Esophagus mucosa (tissue), 1 donor: Measurements from ENCODE around the gene B3GNT7. TPM values are rescaled to one million over a fixed set of nuclear protein-coding genes. Genes with fewer than 3 reads are reported as not detected.
A peak's percentile ranks its signal among the peaks of the same experiment; 100 is the strongest.
"Not testable (repeated sequence)": the region's sequence is repeated elsewhere in the genome, so short reads cannot be mapped to it uniquely, and the experiment has no call there.

Experiments used
- ATAC-seq: fragments of 200-7000 bp; cut with Tn5 transposase; one replicate; pipeline ENCODE4 v1.9.1; 2020
- total RNA-seq: library from RNA; stranded (reverse); gene quantifications from one replicate; pipeline ENCODE4 v1.2.4, GENCODE V29; 2023
- donor health status: DM: yes; HTN: yes; CAD: no.

The B3GNT7 gene
- 5.5 TPM for total RNA-seq

GRCh38 chr2:231395188-231396057 lies at the start of gene B3GNT7:
Gene B3GNT7 (plus strand): TSS chr2:231395710. CDS start chr2:231395804, 94 bp downstream.
- peak; percentile 5 for ATAC-seq

GRCh38 chr2:231347081-231347480 lies 48.4 kb upstream of the B3GNT7 start:
- ATAC-seq = no peak

GRCh38 chr2:231347638-231348037 lies 47.9 kb upstream of the B3GNT7 start:
- no peak for ATAC-seq

- peak; percentile 57 for ATAC-seq
These were observed 47.3 kb upstream of the B3GNT7 start for GRCh38 chr2:231348173-231348572.

GRCh38 chr2:231348704-231349373 lies 46.7 kb upstream of the B3GNT7 start:
- ATAC-seq = no peak

- ATAC-seq = not testable (repeated sequence)
These were observed 46.2 kb upstream of the B3GNT7 start for GRCh38 chr2:231349374-231349735.

GRCh38 chr2:231351648-231352047 lies 43.9 kb upstream of the B3GNT7 start:
- ATAC-seq = no peak

- no peak for ATAC-seq
These were observed 42.0 kb upstream of the B3GNT7 start for GRCh38 chr2:231353469-231353868.

GRCh38 chr2:231355508-231356465 lies 39.7 kb upstream of the B3GNT7 start:
- ATAC-seq = no peak

GRCh38 chr2:231356466-231356844 lies 39.1 kb upstream of the B3GNT7 start:
- ATAC-seq = no peak

- no peak for ATAC-seq
These were observed 38.5 kb upstream of the B3GNT7 start for GRCh38 chr2:231357048-231357447.

GRCh38 chr2:231357931-231358330 lies 37.6 kb upstream of the B3GNT7 start:
- ATAC-seq = no peak

- no peak for ATAC-seq
These were observed 36.1 kb upstream of the B3GNT7 start for GRCh38 chr2:231359441-231359840.

GRCh38 chr2:231359948-231360347 lies 35.6 kb upstream of the B3GNT7 start:
- ATAC-seq = no peak

- ATAC-seq = no peak
These were observed 35.1 kb upstream of the B3GNT7 start for GRCh38 chr2:231360401-231360800.

GRCh38 chr2:231360881-231361371 lies 34.6 kb upstream of the B3GNT7 start:
- no peak for ATAC-seq

GRCh38 chr2:231361701-231362554 lies 33.6 kb upstream of the B3GNT7 start:
- no peak for ATAC-seq

GRCh38 chr2:231362555-231363184 lies 32.8 kb upstream of the B3GNT7 start:
- ATAC-seq = no peak

- ATAC-seq = no peak
These were observed 31.4 kb upstream of the B3GNT7 start for GRCh38 chr2:231364061-231364460.

GRCh38 chr2:231364961-231365810 lies 30.3 kb upstream of the B3GNT7 start:
- ATAC-seq = peak; percentile 83
